Neuron (in vitro differentiated cells): ENCODE results near the gene MAPK8IP1.

Experiments
- H2AFZ ChIP-seq: one replicate; pipeline ENCODE4 v1.6.1; 2013; ENCODE audit warnings: low read depth, mild to moderate bottlenecking, inconsistent platforms, low read length, moderate library complexity
- H3K27me3 ChIP-seq: one replicate; pipeline ENCODE4 v1.6.1; 2013; ENCODE audit warnings: low read length; ENCODE audit not compliant: insufficient read depth
- H3K36me3 ChIP-seq: one replicate; pipeline ENCODE4 v1.6.1; 2013; ENCODE audit warnings: low read length; ENCODE audit not compliant: insufficient read depth
- H3K4me1 ChIP-seq: one replicate; pipeline ENCODE4 v1.6.1; 2013; ENCODE audit warnings: low read length; ENCODE audit not compliant: insufficient read depth
- H3K4me3 ChIP-seq: 2 replicates; pipeline ENCODE4 v1.5.1; 2013; ENCODE audit warnings: mild to moderate bottlenecking, low read length, moderate library complexity
- H3K9me3 ChIP-seq: one replicate; pipeline ENCODE4 v1.6.1; 2013; ENCODE audit warnings: low read length

Gene MAPK8IP1

DNA sequence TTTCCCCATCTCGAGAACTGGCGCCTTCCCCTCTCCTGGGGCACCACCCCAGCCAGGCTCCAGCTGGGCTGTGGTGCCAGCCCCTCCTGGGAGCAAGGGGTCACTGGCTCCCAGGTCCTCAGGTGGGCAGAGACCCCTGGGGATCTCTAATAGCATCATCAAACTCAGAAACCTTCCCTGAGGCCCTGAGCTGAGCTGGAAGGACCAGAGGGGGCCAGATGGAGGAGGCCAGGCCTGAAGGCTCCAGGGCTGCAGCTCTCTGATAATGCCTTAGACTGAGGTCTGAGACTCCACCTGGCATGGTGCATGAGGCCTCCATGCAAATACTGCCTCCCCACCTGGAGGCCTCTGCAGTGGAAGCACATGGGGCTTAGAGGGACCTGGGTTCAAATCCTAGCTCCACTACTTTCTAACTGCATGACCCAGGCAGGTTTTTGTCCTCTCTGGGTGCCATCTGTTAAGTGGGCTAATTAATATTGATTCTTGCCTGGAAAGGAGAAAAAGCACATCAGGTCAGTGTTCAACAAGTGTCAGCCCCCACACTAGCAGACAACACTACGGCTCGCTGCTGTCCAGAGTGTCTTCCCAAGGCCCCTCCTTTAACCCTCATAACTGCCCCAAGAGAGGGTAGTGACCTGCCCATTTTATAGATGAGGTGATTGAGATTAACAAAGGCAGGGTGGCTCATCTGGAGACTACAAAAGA, 1.5 kb downstream of the MAPK8IP1 start:
- H3K4me3 ChIP-seq: peak overlapping the region; percentile 64
- H3K36me3 ChIP-seq: peaks cover 1% of the 10 kb centered on the region
- no peak overlapping the region for H2AFZ ChIP-seq
- H3K27me3 ChIP-seq: no peaks in the 10 kb centered on the region
- H3K4me1 ChIP-seq: peaks cover 10% of the 10 kb centered on the region
- no peaks in the 10 kb centered on the region for H3K9me3 ChIP-seq

DNA sequence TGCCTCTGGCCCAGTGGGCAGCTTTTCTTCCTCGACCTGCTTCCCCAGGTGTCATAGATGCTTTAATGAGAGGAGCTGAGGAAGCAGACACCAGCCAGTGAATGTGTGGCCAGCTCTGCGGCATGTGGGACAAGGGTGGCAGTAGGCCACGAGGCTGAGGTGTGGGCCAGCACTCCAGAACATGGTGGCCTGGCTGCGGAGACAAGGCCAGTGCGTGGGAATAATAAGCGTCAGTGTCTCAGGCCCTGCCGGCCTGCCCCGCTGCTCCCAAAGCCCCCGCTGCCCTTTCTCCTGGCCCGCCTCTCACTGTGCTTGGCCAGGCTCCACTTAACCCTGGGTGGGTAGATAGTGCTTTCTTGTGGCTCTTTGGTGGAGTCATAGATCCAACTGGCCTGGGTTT, 2.1 kb downstream of the MAPK8IP1 start:
- Histone ChIP-seq H2AFZ (no peak overlapping the region), H3K27me3 (no peaks in the 10 kb centered on the region), H3K4me1 (peaks cover 12% of the 10 kb centered on the region), H3K9me3 (no peaks in the 10 kb centered on the region), H3K4me3 (no peak overlapping the region), H3K36me3 (no peaks in the 10 kb centered on the region)

DNA sequence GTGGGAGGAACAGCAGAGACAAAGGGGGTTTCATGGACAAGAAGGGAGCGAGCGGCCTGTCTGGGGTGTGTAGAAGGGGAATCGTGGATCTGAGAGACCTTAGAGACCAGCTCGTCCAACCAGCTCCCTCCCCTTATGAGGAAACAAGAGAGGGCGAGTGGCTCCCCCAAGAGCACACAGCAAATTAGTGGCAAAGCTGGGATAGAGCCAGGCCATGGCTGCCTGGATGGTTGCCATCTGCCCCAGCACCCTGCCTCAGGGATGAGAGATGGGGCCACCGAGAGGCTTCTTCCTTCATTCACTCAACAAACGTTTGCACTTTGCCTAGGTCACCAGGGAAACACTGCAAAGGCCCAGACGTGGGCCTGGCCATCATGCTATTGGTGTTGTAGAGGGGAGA, 4.1 kb downstream of the MAPK8IP1 start:
- H3K4me1 ChIP-seq: peaks cover 23% of the 10 kb centered on the region
- no peak overlapping the region for H3K4me3 ChIP-seq
- H3K9me3 ChIP-seq: no peaks in the 10 kb centered on the region
- no peaks in the 10 kb centered on the region for H3K27me3 ChIP-seq
- no peaks in the 10 kb centered on the region for H3K36me3 ChIP-seq
- H2AFZ ChIP-seq: no peak overlapping the region

DNA sequence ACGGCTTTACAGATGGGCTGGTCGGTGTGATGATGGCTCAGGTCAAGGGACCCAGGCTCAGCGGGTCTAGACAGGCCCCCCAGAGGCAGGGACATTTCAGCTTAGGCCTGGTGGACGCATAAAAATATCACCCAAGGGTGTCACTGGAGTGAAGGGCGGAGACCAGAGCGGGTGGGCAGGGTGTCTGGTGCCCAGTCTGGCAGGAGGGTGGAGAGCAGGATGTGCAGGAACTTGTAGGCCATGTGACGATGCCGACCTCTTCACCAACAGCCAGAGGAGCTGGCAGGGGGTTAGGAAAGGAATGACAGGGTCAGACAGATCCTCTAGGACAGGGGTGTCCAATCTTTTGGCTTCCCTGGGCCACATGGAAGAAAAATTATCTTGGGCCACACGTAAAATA, 4.5 kb downstream of the MAPK8IP1 start:
- Histone ChIP-seq H3K27me3 (no peaks in the 10 kb centered on the region), H3K4me1 (peaks cover 23% of the 10 kb centered on the region), H3K36me3 (no peaks in the 10 kb centered on the region), H2AFZ (no peak overlapping the region), H3K9me3 (no peaks in the 10 kb centered on the region), H3K4me3 (no peak overlapping the region)

DNA sequence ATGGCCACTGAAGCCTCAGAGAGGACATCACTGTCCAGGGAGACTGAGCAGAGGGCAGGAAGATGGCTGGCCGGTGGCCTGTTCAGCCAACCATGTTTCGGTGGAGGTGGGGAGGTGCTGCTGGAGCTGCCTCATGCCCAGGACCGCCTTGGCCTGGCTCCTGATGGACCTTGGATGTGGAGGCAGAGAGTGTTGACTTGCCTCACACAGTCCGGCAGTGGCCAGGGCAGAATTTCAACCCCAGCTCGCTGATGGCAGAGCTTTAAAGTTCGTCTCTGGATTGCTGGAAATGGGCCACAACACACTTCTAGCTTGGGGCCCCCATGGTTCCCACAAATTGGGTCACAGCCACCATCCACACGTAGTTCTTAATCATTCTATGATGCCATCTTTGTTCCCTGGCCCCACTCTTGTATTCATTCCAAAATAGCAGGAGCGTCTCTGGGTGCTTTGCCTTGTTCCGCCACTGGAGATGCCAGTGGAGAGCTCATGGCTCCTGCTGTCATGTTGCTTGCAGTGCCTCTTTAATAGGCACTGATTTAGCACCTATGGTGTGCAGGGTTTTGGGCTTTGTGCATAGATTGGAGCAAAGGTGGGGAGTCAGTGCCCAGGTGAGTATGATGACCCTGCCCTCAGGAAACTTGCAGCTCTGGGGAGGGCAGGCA, 5.6 kb downstream of the MAPK8IP1 start:
- H3K4me3 ChIP-seq: no peak overlapping the region
- no peaks in the 10 kb centered on the region for H3K36me3 ChIP-seq
- no peak overlapping the region for H2AFZ ChIP-seq
- H3K27me3 ChIP-seq: no peaks in the 10 kb centered on the region
- no peaks in the 10 kb centered on the region for H3K9me3 ChIP-seq
- peaks cover 25% of the 10 kb centered on the region for H3K4me1 ChIP-seq

DNA sequence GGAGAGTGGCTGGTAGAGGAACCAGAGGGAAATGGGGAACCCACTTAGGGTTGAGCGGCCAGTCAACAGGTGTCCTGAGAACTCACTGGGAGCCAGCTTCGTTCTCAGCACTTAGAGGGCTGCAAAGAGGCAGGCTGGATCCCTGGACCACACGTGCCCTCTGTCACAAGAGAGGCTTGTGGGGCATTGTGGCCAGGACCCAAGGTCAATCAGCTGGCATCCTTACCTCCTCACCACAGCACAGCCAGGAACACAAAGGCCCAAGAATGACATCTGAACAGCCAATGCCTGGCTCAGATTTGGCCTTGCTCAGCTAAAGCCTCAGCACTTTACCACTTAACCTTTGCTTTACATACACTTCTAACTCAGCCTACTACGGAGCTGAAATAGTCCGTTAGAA, 7.4 kb downstream of the MAPK8IP1 start:
- Histone ChIP-seq H2AFZ (no peak overlapping the region), H3K4me3 (no peak overlapping the region), H3K27me3 (no peaks in the 10 kb centered on the region), H3K4me1 (peaks cover 28% of the 10 kb centered on the region), H3K36me3 (no peaks in the 10 kb centered on the region), H3K9me3 (no peaks in the 10 kb centered on the region)

DNA sequence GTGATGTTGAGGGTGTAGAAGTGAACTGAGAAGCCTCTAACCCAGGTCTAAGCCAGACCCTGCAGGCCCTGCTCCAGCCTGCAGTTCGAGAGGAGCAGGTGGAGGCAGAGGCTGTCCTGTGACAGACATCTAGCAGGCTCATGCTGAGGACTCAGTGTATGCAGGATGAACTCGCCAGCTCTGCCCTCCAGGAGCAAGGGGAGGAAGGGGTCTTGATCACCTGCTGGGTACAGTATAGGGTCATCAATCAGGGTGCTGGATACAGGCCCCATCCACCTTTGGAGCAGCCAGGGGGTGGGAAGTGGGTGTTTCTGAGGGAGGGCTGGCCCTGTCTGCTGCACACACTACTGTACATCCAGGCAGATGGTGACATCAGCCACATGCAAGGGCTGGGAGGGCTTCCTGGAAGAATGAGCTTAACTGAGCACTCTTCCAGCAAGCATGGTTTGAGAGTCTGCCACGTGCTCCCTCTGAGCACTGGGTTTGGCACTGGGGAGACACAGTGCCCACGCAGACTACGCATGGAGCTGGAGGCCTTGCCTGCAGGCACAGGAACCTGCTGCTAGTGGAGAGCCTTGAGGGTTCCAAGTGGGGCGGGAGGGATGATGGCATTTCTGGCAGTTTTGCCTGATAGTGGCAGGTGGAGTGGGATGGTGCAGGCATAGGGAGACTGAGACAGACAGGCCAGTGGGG, 9.2 kb downstream of the MAPK8IP1 start:
- Histone ChIP-seq H3K27me3 (no peaks in the 10 kb centered on the region), H3K9me3 (no peaks in the 10 kb centered on the region), H3K4me3 (no peak overlapping the region), H2AFZ (no peak overlapping the region), H3K4me1 (peaks cover 39% of the 10 kb centered on the region), H3K36me3 (no peaks in the 10 kb centered on the region)

DNA sequence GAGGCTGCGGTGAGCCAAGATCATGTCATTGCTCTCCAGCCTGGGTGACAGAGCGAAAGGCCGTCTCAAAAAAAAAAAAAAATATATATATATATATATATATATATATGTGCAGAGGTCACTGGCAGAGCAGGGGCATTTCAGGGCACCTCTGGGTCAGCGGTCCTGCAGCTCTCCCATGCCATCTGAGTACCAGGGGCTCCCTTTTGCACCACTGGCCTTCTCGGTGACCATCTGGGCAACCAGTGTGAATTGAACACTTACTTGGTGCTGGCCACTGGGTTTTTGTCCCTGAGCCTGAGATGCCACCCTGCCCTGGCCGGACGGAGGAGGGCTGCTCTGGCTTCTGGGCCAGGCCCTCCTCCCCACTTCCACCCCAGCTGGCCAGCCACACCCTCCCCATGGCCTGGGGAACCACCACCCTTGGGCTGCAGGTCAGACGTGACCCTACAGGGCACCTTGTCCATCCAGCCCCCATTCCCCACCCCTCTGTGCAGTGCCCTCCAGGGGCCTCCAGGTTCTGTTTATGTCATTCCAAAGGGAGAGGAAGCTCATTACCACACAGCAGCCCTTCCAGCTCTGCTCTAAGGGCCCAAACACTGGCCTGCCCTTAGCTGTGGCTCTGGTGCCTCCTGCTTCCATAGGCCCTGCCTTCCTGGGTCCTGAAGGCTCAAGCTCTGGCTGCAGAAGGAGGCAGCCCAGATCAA, 10.3 kb downstream of the MAPK8IP1 start:
- no peaks in the 10 kb centered on the region for H3K9me3 ChIP-seq
- no peak overlapping the region for H2AFZ ChIP-seq
- H3K36me3 ChIP-seq: no peaks in the 10 kb centered on the region
- no peaks in the 10 kb centered on the region for H3K27me3 ChIP-seq
- H3K4me3 ChIP-seq: peak overlapping the region; percentile 29
- H3K4me1 ChIP-seq: peaks cover 43% of the 10 kb centered on the region

DNA sequence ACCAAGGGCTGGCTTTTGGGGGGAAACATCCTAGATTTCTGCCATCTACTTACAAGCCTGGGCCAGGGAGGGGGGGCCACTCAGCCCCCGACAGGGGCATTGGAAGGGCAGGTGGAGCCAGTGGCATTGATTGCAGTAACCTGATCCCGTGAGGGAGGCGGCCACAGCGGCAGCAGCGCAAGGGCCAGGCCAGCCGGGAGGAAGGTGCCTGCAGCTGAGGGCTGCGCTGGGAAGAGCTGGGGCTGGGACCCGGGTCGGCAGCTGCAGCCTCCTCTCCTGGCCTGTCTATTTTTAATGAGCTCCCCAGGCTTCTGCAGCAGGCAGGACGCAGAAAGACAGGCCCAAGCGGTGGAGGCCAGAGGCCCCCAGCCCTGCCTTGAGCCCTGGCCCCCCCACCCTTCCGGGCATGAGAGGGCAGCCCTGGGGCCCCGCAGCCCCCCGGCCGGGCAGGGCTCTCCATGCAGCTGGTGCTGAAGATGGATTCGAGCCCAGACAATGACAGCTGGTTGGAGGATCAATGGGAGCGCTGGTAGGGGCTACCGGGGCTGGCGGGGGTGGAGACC, 11.1 kb downstream of the MAPK8IP1 start:
- H3K4me1 ChIP-seq: peaks cover 51% of the 10 kb centered on the region
- H2AFZ ChIP-seq: no peak overlapping the region
- no peaks in the 10 kb centered on the region for H3K9me3 ChIP-seq
- no peaks in the 10 kb centered on the region for H3K27me3 ChIP-seq
- H3K36me3 ChIP-seq: no peaks in the 10 kb centered on the region
- peak overlapping the region; percentile 29 for H3K4me3 ChIP-seq

DNA sequence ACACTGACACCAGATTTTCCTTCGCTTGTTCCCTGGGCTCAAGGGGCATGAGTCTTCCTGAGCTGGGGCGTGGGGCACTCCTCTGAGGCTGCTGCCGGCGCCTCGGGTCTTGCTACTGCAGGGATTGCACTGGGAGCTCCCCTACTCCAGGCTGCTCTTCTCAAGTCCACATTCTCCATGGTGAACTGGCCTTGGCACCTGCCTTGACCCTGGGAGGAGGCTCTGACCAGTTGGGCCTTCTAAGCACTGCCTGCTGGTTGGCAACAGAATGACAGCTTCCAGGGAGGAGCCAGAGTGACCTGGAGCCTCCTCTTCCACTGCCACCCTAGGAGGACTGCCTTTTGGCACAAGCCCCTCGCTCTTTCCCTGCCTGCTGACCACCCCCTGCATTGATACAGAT, 12.1 kb downstream of the MAPK8IP1 start:
- no peaks in the 10 kb centered on the region for H3K36me3 ChIP-seq
- H3K4me1 ChIP-seq: peaks cover 54% of the 10 kb centered on the region
- H3K4me3 ChIP-seq: no peak overlapping the region
- no peaks in the 10 kb centered on the region for H3K9me3 ChIP-seq
- H2AFZ ChIP-seq: no peak overlapping the region
- no peaks in the 10 kb centered on the region for H3K27me3 ChIP-seq

DNA sequence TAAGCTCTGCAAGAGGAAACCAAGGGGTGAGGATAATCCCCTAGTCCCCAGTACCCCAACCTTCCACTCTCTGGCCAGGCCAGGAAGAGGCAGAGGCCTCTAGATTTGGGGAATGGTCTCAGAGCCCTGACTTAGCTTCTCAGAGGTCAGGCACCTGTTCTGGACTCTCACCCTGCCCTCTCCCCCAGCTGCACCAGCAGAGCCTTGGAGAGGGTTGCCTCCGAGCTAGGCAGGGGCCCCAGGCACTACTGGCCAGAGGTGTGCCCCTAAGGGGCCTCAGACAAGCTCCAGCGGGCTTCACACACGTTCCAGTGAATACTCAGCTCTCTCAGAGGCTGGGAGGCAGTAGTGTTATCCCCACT, 13.6 kb downstream of the MAPK8IP1 start:
- H2AFZ ChIP-seq: no peak overlapping the region
- peak overlapping the region; percentile 54 for H3K4me3 ChIP-seq
- H3K4me1 ChIP-seq: peaks cover 42% of the 10 kb centered on the region
- no peaks in the 10 kb centered on the region for H3K9me3 ChIP-seq
- no peaks in the 10 kb centered on the region for H3K27me3 ChIP-seq
- peaks cover 12% of the 10 kb centered on the region for H3K36me3 ChIP-seq

DNA sequence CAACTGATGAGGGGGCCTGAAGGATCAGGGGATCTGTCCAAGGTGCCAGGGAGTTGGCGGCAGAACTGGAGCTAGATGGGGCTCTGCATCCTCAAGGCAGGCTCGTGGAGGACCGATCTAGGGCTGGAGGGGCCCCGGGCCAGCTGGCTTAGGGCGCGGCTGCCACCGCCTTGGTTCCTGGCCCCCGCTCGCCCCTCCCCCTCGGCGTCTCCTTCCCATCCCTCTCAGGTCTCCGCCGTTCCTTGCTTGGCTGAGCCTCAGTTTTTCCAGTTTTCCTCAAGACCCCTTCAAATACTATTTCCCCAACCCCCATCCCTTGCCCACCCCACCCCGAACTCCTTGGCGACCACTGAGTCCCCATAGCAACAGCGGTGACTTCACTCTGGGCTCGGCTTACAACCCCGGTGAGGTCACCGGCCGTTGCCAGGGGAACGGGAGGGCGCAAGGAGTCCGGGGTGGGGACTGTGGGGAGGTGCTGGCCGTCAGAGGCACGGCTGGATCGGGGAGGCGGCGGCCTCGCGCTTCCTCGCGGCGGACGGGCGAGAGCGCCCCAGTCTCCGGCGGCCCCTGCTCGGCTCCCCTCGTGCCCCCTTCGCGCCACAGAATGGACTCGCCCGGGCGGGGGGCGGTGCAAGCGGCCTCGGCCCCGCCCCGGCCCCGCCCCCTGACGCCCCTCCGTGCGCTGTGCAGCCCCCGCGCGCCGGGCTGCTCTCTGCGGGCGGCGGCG, 14.2 kb downstream of the MAPK8IP1 start:
- Histone ChIP-seq H3K27me3 (no peaks in the 10 kb centered on the region), H3K9me3 (no peaks in the 10 kb centered on the region), H3K36me3 (peaks cover 17% of the 10 kb centered on the region), H3K4me1 (peaks cover 42% of the 10 kb centered on the region), H2AFZ (peak overlapping the region; percentile 37), H3K4me3 (peak overlapping the region; percentile 83)
